NB4 (cell line): ENCODE results near the gene TRIM16.
"Not testable (repeated sequence)": the region's sequence is repeated elsewhere in the genome, so short reads cannot be mapped to it uniquely, and the experiment has no call there.

Source experiments
- CTCF ChIP-seq: IDR thresholded peaks from one replicate; pipeline ENCODE4 v1.5.1; 2012; ENCODE audit warnings: low read depth, low read length
- MYC ChIP-seq: IDR thresholded peaks from 2 replicates; pipeline ENCODE4 v1.6.1; 2011; ENCODE audit warnings: low read depth, low read length
- POLR2A ChIP-seq: IDR thresholded peaks from 2 replicates; pipeline ENCODE4 v1.6.1; 2011; ENCODE audit warnings: mild to moderate bottlenecking; ENCODE audit not compliant: insufficient read length; ENCODE audit errors: extremely low read depth

- not testable (repeated sequence) for TF ChIP-seq CTCF, POLR2A, MYC
Observed at GRCh38 chr17:15623255-15623654, 60.9 kb downstream of the TRIM16 start.
